Measurements from ENCODE around the gene ZSCAN2.
"Not testable (repeated sequence)": the region's sequence is repeated elsewhere in the genome, so short reads cannot be mapped to it uniquely, and the experiment has no call there.

The ZSCAN2 gene

DNA sequence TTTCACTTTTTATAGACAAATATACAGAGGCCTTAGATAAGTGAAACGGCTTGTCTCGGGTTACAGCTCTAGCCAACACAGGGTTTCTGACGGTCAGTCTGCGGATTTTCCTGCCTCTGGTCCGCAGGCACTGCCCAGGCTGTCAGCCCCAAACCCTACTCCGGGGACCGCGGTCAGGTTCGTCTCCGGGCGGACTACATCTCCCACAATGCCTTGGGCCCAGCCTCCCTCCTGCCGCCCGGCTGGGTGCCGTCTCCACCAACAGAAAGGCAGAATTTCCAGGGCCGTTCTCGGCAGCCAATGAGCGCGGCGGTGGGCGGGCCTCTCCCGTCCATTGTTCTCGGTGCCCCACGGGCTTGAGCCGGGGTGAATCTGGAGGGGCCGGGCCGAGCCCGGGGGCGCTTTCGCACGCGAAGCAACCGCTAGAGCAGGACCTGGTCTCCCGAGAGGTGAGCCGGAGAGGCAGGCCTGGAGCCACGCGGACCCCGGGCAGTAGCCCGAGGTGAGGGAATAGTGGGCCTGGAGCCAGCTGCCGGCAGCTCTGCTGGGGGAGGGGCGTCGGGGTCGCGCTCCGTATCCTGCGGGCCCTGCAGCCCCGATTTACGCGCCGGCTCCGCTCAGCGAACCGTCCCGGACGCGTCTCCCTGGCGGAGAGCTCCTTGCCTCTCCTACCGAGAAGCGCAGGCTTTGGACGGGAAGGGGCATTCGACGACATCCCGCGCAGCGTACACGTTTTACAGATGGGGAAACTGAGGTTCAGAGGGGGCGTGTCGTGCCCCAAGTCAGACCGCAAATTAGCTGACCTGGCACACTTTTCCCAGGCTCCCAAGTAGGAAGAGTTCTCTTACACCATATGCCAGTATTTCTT, at the start of gene ZSCAN2:
ZSCAN2 (plus strand) TSS at position 323 of the 868 bp plus-strand sequence. CDS start 2,919 bp downstream, outside the sequence.
- peak; percentile 53 to 98 (median 93) for DNase-seq

DNA sequence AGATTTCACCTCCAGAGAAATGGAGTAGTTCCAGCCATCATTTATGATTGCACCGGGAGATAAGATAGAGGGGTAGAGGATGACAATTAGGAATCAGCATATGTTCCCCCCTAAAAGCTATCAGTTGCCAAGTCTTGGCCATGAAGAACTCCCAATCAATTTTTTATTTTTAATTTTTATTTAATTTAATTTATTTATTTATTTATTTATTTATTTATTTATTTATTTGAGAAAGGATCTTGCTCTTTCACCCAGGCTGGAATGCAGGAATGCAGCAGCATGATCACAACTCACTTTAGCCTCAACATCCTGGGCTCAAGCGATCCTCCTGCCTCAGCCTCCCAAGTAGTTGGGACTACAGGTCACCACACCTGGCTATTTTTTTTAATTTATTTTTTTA, 49.2 kb upstream of the ZSCAN2 start:
- not testable (repeated sequence) for DNase-seq

DNA sequence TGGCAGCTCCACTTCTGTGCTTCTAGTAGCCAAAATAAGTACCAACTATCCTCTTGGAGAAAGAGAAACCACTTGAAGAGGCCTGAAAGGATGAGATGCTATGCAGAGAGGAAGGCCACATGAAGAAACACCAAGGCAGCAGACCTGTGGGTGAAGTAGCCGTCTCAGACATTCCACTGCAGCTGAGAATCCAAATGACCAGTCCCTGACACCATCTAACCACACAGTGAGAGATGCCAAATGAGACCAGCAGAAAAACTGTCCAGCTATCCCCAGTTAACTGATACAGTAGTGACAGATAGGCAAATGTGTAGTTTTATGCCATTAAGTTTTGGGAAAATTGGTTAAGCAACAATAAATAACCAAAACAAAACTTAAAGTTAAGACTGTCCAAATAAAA, 47.9 kb upstream of the ZSCAN2 start:
- DNase-seq: no peak

DNA sequence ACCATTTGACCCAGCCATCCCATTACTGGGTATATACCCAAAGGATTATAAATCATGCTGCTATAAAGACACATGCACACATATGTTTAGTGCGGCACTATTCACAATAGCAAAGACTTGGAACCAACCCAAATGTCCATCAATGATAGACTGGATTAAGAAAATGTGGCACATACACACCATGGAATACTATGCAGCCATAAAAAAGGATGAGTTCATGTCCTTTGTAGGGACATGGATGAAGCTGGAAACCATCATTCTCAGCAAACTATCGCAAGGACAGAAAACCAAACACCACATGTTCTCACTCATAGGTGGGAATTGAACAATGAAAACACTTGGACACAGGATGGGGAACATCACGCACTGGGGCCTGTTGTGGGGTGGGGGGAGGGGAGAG, 44.1 kb upstream of the ZSCAN2 start:
- DNase-seq: not testable (repeated sequence)

DNA sequence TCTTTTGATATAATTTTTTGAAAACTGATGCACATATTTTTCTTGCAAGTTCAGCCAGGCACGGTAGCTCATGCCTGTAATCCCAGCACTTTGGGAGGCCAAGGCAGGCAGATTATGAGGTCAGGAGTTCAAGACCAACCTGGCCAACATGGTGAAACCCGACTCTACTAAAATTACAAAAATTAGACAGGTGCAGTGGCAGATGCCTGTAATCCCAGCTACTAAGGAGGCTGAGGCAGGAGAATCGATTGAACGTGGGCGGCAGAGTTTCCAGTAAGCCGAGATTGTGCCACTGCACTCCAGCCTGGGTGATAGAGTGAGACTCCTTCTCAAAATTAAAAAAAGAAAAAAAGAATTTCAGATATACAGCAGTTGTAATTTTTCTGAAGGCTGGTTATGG, 32.8 kb upstream of the ZSCAN2 start:
- not testable (repeated sequence) for DNase-seq

DNA sequence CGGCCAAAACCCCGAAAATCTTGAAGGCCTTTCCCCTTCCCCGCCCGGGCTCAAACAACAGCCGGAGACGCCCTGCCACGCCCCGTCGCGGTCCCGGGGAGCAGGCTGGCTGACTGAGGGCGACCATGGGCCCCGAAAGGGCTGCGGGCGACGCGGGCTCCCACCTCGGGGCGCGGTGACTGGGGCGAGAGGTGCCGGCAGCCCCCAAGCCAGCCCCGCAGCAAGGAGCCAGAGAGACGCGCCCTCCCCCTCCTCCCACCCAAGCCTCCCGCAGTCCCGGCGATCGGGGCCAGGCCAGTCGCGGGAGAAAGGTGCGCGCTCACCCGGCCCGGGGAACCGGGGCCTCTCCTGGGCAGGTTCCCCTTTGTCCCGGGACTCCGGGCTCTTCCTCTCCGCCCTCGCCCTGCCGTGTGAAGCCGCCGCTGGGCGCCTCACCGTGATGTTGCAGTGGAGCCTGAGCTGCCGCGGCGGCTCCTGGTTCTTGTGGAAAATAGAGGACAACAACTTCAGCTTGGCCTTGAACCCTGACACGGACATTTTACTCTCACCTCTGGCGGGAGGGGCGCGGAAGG, 30.6 kb upstream of the ZSCAN2 start:
- DNase-seq: peak in 26 of 56 donors; percentile 5 to 51 (median 28)

DNA sequence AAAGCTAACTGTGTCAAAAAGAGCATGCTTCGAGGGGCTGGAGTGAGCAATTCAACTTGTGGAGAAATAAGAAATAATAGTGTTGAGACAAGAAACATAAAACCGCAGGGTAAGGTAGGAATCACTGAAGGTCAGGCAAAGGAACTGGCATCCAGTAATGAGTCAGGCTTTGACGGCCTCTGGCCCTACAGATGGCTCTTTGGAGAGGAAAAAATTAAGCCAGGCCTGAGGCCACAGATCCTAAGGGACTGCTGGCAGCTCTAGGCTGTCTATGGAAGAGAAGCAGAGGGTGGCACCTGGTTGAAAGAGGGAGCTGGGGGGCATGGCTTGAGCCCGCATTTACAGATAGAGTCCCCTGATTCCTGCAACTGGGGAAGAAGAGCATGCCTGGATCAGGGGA, 28.6 kb upstream of the ZSCAN2 start:
- DNase-seq: no peak

DNA sequence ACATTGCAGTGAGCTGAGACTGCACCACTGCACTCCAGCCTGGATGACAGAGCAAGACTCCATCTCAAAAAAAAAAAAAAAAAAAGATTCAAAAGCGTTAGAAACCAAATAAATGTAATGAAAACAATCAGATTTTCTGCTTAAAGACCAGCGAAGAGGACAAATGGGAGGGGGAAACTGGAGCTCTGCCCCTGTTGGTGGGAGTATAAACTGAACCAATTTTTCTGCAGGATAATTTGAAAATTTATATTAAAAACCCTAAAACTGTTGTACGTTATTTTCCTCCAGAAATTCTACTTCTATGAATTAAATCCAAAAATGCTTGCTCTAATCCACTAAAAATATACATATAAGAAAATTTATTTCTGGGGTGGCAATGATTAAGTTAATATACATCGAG, 25.3 kb upstream of the ZSCAN2 start:
- DNase-seq: no peak

DNA sequence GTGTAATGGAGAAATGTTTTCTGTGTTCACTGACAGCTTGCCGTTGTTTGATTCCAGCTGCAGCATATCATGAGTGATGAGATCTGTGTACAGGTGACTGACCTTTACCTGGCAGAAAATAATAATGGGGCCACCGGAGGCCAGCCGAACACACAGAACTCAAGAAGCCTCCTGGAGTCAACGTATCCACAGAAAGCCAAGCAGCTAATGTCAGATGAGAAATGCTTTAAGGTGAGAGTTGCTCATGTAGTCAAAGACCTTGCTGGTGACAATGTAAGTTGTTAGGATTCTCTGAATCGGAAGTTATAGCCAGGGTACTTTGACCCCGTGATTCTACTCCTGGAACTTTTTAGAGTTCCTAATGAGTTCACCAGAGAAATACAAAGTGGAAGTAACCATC, 22.9 kb upstream of the ZSCAN2 start:
- not testable (repeated sequence) for DNase-seq

DNA sequence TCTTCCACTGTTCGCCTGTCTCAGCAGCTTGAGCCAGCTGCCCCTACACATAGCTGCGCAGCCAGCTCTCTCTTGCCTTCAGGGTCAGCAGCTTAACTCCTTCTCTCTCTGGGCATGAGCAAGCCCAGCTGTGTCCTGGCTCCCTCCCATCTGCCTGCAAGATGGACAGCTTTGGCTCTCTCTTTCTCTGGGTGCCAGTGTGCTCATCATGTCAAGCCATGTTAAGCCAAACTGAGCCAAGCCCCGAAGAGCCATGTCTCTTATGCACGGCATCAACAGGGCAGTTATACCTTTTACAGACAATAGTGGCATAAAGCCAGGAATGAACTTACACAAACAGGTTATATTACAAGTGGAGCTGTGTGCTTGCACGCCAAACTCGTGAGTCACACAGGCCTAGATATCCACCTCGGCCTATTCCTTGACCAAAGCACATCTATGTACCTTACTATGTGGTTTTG, 21.5 kb upstream of the ZSCAN2 start:
- not testable (repeated sequence) for DNase-seq

DNA sequence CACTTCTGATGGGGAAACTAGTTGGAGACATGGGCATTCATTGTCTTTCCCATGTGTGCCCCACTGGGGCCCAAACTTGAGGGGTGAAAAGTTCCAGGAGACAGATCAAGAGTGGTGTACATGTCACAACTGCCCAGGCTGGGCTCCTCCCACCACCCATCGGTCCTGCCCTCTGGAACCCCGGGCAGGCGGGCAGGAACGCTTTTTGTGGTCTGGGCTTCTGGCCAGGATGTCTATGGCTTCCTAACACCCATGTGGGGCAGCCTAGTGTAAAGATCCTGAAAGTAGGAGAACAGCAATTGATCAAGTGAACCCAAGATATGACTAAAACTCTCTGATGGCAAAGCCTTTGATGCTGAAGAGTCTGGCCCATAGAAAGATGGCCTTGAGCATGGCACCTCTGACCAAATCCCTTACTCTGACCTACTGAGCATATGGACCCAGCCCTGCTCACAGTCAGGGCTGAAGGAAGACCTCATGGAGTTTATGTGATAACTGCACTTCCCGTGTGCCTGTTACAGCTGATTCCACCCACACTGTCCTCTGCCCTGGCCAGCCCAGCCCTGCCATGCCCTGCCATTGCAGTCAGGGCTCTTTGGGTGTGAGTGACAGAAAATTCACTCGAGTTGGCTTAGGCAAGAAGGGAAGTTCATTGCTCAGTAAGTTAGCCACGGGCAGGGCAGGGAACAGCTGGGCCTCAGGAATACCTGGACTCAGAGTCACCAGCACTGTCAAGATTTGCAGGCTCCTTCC, 19.0 kb upstream of the ZSCAN2 start:
- not testable (repeated sequence) for DNase-seq

DNA sequence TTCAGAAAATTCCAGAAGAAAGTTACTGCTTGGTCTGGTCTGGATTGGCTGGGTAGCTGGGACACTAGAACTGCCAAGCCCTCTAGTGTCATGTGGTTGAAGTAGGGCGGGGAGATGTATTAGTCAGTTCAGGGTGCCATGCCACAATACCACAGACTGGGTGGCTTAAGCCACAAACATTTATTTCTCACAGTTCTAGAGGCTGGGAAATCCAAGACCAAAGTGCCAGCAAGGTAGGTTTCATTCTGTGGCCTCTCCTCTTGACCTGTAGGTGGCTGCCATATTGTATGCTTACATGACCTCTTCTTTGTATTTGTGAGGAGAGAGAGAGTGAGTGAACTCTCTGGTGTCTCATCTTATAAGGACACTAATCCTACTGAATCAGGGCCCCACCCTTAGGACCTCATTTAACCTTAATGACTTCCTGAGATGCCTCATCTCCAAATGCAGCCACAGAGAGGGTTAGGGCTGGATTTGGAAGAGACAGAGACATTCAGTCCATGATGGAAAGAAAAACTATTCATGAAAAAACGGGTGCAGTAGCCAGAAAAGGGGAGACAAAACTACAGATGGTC, 18.1 kb upstream of the ZSCAN2 start:
- no peak for DNase-seq

DNA sequence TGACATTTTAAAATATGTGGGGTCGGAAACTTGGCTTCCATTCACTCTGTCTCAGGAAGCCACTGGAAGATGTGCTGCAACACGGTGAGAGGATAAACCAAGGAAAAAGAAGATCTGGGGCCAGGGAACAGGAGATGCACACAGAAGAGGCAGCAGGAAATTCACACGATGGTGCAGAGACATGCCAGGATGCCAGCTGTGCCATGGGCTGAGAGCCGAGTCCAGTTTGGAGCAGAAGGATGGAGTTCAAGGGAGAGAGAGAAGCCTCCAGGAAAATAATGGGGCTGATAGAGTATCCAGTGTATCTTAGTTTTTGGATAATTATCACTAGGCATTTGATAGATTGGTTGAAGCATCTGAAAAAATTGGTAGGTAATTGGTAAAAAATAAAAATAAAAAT, 16.9 kb upstream of the ZSCAN2 start:
- DNase-seq: not testable (repeated sequence)

DNA sequence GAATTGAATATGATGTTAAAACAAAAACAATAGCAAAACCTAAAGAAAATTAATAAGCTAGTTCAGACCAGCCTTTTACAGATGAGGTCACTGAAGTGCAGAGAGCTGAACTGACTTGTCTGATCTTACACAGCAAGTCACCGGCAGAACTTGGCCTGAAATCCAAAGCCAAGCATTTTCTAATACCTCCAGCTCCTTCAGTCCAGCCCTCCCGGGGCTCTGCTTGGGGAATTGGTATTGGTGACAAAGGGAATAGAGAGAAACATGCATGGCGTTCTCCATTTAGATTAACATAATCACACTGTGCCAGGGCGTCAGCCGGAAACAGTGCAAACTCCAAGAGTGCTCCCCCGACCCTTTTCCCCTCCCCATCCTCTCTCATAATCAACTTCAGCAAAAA, 14.1 kb upstream of the ZSCAN2 start:
- DNase-seq: no peak

DNA sequence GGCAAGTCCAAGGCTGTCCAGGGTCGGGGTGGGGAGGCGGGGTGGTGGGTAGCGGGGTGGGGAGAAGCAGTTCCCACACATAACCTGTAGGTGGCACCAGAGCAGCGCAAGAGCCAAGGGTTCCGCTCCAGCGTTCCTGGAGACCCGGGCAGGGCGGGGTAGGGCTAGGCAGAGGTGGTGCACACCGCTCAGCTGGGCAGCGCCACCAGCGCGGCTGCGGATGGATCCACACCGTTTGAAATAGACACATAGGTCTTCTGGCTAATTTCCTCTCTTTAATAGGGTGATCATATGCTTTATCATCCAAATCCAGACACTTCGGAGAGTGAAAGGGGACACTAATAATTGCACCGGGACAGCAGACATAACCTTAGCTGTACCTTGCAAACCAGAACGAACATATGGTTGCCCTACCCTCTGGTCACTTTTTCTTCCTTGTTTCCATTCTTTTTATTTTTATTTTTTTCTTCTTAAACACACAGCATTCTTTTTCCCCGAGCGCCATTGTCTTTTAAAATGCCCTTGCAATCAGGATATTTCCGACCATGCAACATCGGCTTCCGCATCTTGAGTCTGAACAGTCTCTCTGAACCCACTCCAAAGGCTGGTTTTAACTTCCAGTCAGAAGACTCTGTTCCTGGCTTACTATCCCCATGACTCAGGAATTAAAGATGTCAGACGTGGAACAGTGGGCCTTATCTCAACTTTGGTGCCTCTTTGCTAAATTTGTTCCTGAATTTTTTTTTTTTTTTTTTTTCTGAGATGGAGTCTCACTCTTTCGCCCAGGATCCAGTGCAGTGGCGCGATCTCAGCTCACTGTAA, 12.5 kb upstream of the ZSCAN2 start:
- DNase-seq: peak in 53 of 56 donors; percentile 7 to 87 (median 60)

DNA sequence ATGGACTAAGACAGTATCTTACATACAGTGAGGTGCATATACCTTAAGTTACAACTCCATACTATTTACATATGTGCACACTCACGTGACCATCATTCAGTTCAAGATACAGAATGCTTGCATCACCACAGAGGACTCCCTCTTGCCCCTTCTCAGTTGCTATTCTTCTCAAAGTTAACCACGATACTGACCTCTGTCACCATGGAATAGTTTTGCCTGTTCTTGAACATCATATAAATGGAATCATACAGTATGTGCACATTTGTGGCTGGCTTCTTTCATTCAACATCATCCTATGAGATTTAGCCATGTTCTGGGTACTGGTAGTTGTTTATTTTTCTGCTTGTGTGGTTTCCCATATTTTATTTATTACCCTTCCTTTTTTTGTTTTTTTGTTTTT, 10.4 kb upstream of the ZSCAN2 start:
- DNase-seq: no peak

DNA sequence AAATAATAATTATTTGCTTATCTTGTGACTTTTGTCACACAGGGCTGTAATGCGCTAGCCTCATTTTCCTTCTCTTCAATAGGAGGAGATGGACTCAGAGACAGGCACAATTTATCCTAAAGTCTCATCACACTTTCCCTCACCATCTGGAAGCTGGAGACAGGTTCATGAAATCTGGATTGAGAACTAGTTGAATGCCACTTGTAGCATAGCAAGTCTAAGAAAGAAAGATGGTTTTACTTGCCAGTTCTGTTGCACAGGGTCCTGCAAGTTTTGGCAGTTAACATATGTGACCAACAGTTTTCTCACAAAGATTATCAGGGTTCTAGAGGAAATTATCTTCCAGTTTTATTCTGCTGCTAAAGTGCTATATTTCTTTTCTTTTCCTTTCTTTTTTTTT, 9.0 kb upstream of the ZSCAN2 start:
- no peak for DNase-seq

DNA sequence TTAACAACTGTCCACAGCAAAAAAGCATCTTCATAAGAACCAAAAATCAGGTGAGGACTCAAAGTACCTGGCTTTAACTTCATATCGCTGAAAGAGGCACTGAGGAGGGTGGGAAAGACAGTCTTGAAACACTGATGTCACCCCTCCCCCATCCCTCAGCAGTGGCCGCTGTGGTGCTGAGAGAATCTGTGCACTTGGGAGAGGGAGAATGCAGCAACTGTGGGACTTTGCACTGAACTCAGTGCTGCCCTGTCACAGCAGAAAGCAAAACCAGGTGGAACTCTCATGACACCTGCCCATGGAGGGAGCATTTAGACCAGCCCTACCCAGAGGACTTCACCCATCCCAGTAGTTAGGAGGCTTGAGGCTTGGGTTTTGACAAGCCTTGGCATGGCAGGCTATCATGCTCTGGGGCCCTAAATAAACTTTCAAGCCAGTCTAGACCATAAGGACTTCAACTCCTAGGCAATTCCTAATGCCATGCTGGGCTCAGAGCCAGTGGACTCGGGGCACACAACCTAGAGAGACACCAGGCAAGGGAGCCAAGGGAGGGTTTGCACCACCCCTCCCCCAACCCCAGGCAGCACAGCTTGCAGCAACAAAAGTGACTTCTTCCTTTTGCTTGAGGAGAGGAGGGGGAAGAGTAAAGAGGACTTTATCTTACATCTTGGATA, 6.1 kb upstream of the ZSCAN2 start:
- no peak for DNase-seq

DNA sequence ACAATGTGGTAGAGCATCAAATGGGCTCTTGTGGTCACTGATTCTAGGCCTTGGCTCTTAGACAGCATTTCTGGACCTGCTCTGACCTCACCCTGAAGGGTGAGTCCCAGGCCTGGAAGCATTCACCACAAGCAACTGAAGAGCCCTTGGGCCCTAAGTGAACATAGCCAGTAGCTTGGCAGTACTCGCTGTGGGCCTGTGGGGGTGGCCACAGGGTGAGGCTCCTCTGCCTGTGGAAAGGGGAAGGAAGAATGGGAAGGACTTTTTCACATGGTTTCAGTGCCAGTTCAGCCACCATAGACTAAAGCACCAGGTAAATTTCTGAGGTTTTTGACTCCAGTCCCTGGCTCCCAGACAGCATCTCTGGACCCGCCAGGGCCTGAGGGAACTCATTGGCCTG, 5.1 kb upstream of the ZSCAN2 start:
- DNase-seq: no peak

DNA sequence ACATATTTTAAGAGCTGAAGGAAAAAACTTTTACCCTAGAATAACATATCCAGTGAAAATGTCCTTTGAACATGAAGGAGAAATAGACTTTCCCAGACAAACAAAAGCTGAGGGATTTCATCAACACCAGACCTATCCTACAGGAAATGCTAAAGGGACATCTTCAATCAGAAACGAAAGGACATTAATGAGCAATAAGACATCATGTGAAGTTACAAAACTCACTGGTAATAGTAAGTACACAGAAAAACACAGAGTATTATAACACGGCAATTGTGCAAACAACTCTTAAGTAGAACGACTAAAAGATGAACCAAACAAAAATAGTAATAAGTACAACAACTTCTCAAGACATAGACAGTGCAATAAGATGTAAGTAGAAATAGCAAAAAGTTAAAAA, 3.5 kb upstream of the ZSCAN2 start:
- no peak for DNase-seq
